Fibroblast of gingiva (primary cell): ENCODE measurements around the gene NLRP1.
"Not testable (repeated sequence)": the region's sequence is repeated elsewhere in the genome, so short reads cannot be mapped to it uniquely, and the experiment has no call there.

ENCODE experiments used
- DNase-seq: peaks from one replicate; pipeline ENCODE4 v3.0.0-alpha.2; 2011; ENCODE audit warnings: low read depth

NLRP1 gene

DNA sequence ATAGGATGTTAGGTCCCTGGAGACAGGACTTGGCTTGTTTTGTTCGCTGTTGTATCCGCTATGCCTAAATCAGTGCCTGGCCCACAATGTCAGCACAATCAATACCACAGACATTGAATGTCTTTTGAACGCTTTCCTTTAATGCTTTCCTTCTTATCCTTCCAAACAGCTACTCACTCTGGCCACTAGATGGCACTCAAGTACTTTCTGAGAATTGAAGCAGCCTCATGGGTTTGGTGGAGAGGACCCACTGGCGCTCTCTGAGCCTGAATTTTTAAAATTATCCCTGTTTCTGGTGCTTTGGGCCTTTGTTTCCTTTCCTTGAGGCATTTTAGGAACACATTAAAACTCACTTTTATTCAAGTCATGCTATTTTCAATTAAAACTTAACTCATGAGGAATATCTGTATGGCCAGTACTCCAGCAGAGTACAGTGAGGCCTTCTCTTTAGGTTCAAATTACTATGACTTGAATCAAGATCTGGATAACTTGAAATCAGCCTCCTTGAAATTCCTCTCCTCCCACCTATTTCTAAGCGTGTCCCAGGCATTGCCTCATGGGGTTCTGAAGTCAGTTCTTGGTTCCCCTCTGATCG, 3.2 kb upstream of the NLRP1 start:
- peak; percentile 57 for DNase-seq

DNA sequence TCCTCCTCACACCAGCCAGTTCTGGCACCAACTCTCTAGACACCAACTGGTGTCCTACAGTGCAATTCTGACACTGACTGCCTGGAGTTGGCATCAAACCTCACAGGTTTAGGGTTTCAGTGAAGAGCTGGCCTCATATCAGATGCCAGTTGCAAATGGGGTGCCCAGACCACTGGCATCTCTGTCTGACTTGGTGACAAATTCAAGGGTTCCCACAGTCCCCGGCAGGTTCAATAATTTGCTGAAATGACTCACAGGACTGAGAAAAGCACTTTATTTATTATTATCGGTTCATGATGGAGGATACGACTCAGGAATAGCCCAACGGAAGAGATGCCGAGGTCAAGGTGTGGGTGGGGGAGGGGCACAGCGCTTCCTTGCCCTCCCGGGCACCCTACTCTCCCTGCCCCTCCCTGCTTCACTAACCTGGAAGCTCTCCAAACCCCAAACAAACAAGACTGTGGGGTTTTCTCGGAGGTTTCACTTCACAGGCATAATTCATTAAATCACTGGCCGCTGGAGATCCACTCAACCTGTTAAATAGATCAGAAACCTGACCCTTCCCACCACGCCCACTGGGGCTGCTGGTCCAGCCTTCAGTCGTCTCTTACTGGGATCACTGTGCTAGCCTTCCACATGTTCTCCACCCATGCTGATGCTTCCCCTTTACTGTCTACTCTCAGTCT, 1.7 kb upstream of the NLRP1 start:
- no peak for DNase-seq

DNA sequence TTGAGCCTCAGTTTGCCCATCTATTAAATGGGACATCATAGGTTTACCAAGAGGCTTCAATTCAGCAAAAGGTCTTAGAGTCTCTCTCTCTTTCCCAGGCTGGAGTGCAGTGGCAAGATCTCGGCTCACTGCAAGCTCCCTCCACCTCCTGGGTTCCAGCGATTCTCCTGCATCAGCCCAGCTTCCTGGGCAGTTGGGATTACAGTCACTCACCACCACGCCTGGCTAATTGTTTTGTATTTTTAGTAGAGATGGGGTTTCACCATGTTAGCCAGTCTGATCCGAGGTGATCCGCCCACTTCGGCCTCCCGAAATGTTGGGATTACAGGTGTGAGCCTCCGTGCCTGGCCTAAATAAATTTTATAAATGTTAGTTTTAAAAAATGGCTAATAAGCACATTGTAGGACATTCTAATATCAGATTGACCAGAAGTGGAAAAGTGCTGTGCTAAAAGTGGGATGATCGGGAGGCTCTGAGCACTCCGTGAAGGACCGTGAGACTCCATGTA, 1.0 kb upstream of the NLRP1 start:
- no peak for DNase-seq

DNA sequence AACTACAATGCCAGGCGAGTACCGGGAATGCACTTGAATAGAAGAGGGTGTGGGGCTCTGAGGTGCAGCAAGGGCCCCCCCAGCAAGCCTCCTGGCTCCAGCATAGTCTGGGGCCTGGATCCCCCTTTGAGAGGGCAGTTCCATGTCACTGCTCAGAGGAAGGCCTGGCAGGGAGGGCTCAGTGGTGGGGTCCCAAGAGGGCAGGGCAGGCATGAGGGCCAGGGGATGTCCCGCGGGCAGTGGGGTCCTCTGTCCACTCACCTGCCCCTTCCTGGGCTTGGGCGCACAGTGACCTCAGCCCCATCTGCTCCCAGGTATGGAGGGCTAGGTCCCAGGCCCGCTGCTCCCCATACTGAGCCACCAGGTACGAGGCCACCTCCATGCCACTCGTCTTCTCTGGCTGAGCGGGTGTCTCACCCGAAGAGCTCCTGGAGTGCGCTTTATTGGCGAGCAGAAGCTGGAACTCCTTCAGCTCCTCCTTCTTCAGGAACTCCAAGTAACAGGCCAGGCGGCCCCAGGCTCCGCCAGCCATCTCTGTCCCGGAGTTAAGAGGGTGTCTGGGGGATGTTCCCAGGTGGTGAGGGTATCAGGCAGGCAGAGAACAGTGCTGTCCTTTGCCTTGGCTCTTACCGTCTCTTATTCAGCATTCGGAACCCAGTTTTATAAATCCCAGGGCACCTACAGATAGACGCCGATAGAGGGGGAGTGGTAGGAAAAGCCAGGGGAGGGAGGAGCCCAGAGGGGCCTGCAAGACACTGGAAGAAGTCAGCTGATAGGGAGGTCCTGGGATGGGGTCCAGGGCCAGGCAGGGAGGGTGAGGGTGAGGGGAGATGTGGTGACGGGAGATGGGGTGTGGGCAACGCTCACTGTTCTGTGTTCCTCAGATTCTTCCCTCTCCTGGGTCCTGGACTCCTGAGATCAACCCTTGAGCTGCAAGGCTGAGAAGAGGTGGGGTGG, 605 bp downstream of the NLRP1 start:
- peak; percentile 46 for DNase-seq

DNA sequence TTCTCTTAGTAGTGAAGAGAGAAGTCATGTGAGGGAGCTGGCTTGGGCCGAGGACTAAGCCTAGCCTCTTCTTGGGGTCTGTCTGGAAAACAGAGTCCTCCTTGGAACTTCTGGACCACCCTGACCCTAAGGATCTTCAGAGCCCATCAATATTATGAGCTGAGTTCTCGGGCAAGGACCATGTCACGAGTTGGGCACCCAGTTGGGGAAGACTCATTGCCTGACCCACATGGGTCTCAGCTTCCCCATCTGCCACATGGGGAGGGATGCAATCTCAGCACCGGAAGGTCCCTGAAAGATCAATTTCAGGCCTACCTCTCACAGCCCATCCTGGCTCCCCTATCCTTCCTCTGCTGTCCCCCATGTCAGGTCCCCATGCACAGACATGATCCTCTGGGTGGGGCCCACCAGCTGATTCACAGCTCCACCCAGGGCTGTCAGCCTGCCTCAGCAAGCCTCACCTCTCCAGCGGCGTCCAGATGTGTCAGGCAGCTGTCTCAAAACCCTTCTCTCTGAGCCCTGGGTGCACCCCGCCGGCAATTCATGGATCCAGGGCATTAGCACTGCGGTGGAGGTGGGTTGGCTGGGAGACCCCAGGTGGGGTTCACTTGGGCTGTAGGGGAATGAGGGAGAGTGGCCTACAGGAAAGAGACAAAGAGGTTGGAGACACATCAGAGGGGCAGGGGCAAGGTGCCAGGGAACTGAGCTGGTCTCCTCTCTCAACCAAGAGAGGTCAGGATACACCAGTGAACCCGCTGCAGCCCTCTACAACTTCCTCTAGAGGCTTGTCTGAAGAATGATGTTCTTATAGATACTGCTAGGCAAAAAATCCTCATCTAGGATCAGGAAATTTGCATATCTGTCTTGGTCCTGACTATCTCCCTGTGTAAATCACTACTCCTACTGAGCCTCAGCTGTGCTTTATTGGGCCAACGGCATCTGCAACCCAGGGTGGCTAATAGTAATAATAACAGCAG, 1.8 kb downstream of the NLRP1 start:
- DNase-seq = no peak

DNA sequence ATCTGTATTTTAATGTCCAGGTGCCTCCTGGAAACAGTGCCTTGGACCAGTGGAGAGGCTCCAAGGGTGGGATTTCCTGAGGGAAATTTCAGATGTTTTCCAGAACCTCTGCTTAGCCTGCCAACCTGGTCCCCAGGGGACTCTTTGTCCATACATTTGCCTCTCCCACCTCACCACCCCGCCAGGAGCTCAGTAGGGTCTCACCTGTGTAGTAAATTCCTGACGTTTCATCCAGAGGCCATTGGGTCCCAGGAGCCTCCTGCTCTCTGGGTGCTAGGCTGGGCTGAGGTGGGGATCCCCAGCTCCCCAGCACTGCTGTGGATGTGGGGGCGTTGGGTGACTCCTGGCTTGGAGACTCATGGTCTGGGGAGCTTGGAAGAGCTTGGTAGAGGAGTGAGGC, 2.7 kb downstream of the NLRP1 start:
- DNase-seq = no peak

DNA sequence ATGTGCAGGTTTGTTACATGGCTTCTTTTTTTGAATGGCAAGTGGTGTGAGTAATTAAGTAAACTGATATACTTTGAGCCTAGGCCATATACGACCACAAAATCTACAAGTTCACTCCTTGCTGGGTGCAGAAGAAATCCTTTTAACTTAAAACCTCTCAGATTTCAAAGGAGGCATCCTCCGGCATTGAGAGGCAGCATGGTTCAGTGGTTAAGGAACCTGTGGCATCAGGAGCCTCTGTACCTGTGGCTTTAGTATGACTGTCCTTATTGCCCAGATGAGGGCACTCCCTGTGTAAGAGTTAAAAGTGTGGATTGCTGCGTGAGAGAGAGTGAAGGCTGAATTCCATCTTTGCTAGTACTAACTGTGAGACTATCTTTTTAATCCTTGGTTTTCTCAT, 3.3 kb downstream of the NLRP1 start:
- no peak for DNase-seq

DNA sequence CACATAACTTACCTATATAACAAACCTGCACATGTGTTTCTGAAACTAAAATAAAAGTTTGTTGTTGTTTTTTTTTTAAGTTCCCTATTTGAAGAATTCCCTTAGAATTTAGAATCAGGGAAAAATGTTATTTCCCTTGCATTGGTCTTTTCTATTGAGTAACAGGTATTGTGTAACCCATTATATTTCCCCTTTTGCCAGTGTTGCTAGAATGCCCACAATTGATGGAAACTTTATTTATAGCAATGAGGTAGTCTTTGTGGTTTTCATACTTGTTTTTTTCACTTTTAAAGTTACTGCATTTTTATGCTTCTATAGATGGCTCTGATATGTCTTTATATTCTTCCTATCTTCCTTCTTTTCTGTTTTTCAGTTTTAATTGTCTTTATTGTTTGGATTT, 3.9 kb downstream of the NLRP1 start:
- DNase-seq = peak; percentile 64

DNA sequence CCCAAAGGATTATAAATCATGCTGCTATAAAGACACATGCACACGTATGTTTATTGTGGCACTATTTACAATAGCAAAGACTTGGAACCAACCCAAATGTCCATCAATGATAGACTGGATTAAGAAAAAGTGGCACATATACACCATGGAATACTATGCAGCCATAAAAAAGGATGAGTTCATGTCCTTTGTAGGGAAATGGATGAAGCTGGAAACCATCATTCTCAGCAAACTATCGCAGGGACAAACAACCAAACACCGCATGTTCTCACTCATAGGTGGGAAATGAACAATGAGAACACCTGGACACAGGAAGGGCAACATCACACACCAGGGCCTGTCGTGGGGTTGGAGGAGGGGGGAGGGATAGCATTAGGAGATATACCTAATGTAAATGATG, 5.5 kb downstream of the NLRP1 start:
- DNase-seq = not testable (repeated sequence)

DNA sequence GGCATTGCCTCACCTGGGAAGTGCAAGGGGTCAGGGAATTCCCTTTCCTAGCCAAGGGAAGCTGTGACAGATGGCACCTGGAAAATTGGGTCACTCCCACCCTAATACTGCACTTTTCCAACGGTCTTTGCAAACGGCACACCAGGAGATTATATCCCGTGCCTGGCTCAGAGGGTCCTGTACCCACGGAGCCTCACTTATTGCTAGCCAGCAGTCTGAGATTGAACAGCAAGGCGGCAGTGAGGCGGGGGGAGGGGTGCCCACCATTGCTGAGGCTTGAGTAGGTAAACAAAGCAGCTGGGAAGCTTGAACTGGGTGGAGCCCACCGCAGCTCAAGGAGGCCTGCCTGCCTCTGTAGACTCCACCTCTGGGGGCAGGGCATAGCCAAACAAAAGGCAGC, 11.3 kb downstream of the NLRP1 start:
- DNase-seq = not testable (repeated sequence)

DNA sequence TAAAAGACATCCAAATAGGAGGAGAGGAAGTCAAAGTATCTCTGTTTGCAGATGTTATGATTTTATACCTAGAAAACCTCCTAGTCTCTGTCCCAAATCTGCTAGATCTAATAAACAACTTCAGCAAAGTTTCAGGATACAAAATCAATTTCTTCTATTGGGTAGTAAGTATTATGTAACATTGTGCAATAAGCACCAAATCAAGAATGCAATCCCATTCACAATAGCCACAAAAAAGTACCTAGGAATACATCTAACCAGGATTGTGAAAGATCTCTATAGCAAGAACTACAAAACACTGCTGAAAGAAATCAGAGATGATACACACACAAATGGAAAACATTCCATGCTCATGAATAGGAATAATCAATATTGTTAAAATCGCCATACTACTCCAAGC, 13.0 kb downstream of the NLRP1 start:
- DNase-seq = no peak

DNA sequence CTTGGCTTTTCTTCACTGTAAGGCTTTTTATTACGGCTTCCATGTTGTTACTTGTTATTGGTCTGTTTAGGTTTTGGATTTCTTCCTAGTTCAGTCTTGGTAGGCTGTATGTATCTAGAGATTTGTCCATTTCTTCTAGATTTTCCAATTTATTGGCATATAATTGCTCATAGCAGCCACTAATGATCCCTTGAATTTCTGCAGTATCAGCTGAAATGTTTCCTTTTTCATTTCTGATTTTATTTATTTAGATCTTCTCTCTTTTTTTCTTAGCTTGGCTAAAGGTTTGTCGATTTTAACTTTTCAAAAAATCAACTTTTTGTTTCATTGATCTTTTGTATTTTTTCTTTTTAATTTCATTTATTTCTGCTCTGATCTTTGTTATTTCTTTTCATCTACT, 18.5 kb downstream of the NLRP1 start:
- no peak for DNase-seq

DNA sequence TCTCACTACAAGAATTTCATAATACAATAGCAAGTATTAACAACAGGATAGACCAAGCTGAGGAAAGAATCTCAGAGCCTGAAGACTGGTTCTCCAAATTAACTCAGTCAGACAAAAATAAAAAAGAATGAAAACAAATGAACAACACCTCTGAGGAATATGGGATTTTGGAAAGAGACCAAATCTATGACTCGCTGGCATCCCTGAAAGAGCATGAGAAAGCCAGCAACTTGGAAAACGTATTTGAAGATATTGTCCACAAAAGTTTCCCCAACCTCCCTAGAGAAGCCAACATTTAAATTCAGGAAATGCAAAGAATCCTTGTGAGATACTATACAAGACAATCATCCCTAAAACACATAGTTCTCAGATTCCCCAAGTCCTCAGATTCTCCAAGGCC, 20.9 kb downstream of the NLRP1 start:
- no peak for DNase-seq

DNA sequence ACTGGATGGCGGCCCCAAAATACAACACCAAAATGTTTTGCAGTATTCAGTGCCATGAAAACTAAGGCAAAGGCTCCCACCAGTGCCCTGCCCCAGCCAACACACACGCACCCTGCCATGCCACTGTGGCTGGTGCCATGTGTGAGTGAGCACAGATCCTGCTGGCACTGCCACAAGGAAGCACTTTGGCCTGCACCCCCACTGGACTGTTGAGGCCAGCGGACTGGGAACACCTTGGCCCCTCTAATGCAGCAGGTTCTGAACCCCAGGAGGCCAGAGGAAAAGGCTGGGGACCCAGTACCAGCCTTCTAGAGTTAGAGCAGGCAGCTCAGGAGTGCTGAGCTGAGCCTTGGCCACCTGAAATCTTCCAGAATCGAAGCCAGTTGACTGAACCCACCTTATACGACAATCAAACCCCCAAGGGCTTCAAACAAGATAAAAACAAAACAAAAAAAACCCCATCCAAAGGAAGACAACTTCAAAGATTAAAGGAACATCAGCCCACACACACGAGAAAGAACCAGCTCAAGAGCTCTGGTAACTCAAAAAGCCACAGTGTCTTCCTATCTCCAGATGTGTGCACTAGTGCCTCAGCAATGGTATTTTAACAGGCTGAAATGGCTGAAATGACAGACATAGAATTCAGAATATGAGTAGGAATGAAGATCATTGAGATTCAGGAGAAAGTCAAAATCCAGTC, 21.5 kb downstream of the NLRP1 start:
- no peak for DNase-seq

DNA sequence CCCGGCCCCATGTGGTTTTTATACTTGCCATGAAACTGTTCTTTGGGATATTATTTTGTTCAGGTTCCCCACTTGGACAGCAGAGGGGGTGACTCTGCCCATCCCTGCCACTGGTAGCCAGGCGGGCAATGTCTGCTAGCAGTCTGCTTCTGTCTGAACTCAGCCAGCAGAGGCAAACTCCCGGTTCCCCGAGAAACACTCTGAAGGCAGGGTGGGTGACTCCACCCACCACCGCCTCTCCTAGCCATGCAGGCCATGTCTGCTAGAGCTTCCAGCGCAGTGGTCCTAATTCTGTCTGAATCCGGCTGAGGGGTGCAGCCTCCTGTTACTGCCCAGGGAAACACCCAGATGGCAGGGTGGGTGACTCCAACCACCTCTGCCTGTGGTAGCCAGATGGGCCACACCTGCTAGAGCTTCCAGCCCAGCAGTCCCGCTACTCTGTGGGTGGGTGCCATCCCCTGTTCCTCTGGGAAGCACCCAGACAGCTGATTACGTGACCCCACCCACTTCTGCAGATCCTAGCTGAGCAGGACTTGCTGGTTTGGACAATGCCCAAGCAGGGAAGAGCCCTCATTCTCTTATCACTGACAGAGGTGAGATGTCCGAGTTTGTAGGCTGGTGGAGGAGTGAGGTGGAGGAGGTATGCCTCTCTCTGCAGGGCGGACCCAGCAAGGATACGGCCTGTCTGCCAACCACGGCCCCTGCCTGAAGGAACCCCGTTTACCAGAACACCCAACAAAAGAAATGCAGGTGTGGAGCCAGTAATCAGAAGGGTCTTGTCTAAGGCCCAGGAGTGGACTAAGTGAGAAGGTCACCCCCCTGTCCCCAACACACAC, 22.4 kb downstream of the NLRP1 start:
- no peak for DNase-seq

DNA sequence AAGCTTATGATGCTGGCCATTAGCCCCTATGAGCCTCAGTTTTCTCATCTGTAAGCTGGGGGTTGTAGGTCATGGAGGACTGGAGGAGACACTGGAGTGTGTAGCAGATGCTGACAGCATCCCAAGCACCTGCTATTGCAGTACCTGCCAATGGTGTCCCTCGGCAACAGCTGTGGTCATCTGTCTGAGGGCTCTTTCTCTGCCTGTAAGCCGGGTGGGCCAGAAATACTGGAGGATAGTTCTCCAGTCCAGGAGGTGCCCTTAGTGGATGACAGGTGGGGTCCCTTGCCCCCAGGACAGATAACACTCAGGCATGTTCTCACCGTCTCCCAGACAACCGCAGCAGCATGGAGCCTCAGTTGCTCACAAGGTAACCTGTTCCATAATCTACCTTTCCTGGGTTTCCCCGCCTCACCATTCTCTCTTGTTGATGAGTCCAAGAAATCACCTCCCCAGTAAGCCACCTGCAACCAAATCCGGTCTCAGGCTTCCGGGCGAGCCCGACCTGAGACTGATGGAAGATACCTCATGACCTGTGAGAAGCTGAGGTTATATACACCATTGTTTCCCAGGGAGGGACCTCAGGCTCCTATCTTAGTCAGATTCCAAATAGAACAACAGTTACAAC, 23.8 kb downstream of the NLRP1 start:
- DNase-seq = no peak

DNA sequence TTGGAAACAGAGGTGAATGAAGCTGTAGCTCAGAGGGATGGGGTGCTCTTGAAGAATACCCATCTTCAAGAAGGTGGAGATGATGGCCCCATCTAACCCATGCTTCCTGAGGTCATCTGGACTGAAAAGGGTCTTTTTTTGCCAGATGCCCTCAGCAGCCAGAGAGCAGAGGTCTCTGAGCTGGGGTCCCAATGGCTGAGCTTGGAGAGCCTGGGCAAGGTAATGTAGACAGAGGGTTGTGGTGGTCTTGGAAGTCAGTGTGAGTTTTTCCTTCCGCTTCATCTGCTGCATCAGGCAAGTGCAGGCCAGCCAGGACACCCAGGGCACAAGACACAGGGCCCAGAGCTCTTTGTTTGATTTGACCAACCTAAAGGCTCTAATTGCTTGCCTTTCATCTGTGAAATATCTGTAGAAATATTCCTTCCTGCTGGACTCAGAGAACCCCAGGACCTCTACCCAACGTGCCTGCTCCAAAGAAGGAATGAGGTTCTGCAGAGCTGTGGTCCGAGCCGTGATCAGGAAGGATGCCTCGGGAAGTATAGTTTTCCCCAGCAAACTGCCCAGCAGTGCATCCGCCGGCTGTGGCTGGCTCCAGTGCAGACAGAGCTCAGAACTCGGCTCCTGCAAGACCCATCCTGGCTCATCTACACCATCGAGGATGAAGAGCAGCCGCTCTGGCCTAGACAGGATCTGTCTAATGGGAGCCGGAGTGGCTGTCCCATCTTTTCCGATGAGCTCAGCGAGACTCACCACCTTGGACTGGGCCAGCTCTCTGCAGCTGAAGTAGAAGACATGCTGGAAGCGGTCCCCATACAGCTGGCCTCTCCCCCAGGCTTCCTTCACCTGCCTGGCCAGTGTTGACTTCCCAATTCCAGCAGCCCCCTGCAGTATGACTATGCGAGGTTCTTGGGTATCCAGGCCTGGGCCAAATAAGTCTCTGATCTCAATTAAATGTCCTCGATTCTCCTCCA, 25.2 kb downstream of the NLRP1 start:
- no peak for DNase-seq

DNA sequence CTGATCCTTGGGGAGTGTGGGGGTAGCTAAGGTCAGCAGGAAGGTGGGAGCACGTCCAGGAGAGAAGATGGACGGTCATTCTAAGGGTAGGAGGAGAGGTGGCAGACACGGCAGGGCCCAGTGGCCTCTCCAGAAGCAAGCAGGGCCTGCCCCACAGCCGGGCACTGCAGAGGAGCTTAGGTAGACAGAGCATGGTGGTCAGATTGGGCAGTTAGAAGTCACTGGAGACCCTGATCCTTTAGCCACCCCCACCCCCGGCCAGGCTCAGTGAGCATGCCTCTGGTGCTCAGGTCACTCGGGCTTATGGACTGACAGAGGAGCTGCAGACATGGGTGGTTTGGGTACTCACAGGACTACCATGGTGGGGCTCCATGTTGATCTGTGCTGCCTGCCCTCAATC, 26.3 kb downstream of the NLRP1 start:
- no peak for DNase-seq
